Caco-2 (cell line): ENCODE measurements around the gene CLCA4. TPM values are rescaled to one million over a fixed set of nuclear protein-coding genes. Genes with fewer than 3 reads are reported as not detected.

Experiments used
- BruUV-seq: library from RNA; stranded (reverse); fragments of 400-500 nt; replicated peaks from 2 replicates; lab custom pipeline; 2021; lab: Mats Ljungman, UMichigan
- CTCF ChIA-PET: fragments of 300-600 bp; sonication (Branson Sonifier 250); formaldehyde crosslinking; loops from one replicate; lab custom pipeline; 2022; ENCODE audit warnings: antibody characterized with exemption; lab: Charles Lee
- POLR2A ChIA-PET: fragments of 300-600 bp; sonication (Branson Sonifier 250); formaldehyde crosslinking; loops from one replicate; lab custom pipeline; 2022; ENCODE audit warnings: antibody characterized with exemption; lab: Charles Lee
- DNase-seq, 2 experiments: peaks; one replicate each; pipeline versions ENCODE4 v3.0.0 to v3.0.0-alpha.2; 2020 to 2022
- H3K27me3 ChIP-seq: replicated peaks from 2 replicates; pipeline ENCODE4 v1.6.0; 2011; ENCODE audit warnings: low read length; ENCODE audit not compliant: control insufficient read depth, insufficient read depth
- H3K36me3 ChIP-seq: 2 replicates; pipeline ENCODE4 v1.5.1; 2011; ENCODE audit warnings: low read length; ENCODE audit not compliant: control insufficient read depth, insufficient read depth
- H3K4me1 ChIP-seq: fragments of 250-450 bp; sonication (Bioruptor Pico); 2 replicates; pipeline ENCODE4 v1.5.1; 2020; ENCODE audit warnings: mild to moderate bottlenecking
- H3K4me3 ChIP-seq: 2 replicates; pipeline ENCODE4 v1.5.1; 2011; ENCODE audit warnings: low read depth, mild to moderate bottlenecking, control low read depth, low read length
- H3K9me3 ChIP-seq: fragments of 250-450 bp; sonication (Bioruptor Pico); 2 replicates; pipeline ENCODE4 v1.5.1; 2020; ENCODE audit warnings: mild to moderate bottlenecking, moderate library complexity
- H3K27ac Mint-ChIP-seq: one replicate; pipeline ENCODE4 v1.8.0; 2022; ENCODE audit warnings: mixed read lengths; ENCODE audit not compliant: unreplicated experiment
- H3K27me3 Mint-ChIP-seq: one replicate; pipeline ENCODE4 v1.8.0; 2022; ENCODE audit warnings: mixed read lengths; ENCODE audit not compliant: insufficient read depth, unreplicated experiment
- H3K36me3 Mint-ChIP-seq: one replicate; pipeline ENCODE4 v1.8.0; 2022; ENCODE audit warnings: mild to moderate bottlenecking, mixed read lengths; ENCODE audit not compliant: insufficient read depth, unreplicated experiment
- H3K4me1 Mint-ChIP-seq: one replicate; pipeline ENCODE4 v1.8.0; 2022; ENCODE audit warnings: low read depth, mixed read lengths; ENCODE audit not compliant: unreplicated experiment
- H3K4me3 Mint-ChIP-seq: one replicate; pipeline ENCODE4 v1.8.0; 2022; ENCODE audit warnings: mild to moderate bottlenecking, moderate library complexity, mixed read lengths; ENCODE audit not compliant: unreplicated experiment
- H3K9me3 Mint-ChIP-seq: one replicate; pipeline ENCODE4 v1.8.0; 2022; ENCODE audit warnings: mixed read lengths; ENCODE audit not compliant: unreplicated experiment
- CTCF ChIP-seq, 2 experiments: fragments of 200-600 bp in 1 of 2; IDR thresholded peaks; 1 replicate in 1 of 2; 2 replicates in 1 of 2; pipeline versions ENCODE4 v1.5.1 to v1.8.0; 2011 to 2022; ENCODE audit warnings: antibody characterized with exemption in 1 of 2, control low read depth in 1 of 2, inconsistent platforms in 1 of 2, low read depth in 1 of 2, low read length in 1 of 2, mild to moderate bottlenecking in 1 of 2, moderate library complexity in 1 of 2; ENCODE audit not compliant: insufficient read depth in 1 of 2, severe bottlenecking in 1 of 2, unreplicated experiment in 1 of 2
- intact Hi-C: fragments of 100-400 bp; cut with micrococcal nuclease; formaldehyde crosslinking; loops from one replicate; pipeline ENCODE4 v1.10.0; 2022; ENCODE audit not compliant: unreplicated experiment
- total RNA-seq: library from RNA; stranded (reverse); gene quantifications from 2 replicates; pipeline ENCODE4 v1.2.3, GENCODE V29; 2022

CLCA4 gene
- total RNA-seq, 1 experiment from 2014 or later: not detected

- Mint-ChIP-seq H3K27me3 (no peaks in the 10 kb centered on the region), H3K4me3 (no peak overlapping the region), H3K9me3 (no peaks in the 10 kb centered on the region), H3K27ac (no peak overlapping the region), H3K36me3 (no peaks in the 10 kb centered on the region), H3K4me1 (peaks cover 6% of the 10 kb centered on the region)
- CTCF ChIA-PET: no interaction called here
- no peaks in the 10 kb centered on the region for H3K9me3 ChIP-seq
- H3K36me3 ChIP-seq: no peaks in the 10 kb centered on the region
- no peak for DNase-seq
- no TSS peak for BruUV-seq
- H3K4me1 ChIP-seq: no peaks in the 10 kb centered on the region
- TF ChIP-seq CTCF (IDR thresholded peaks at IDR 0.05; ENCODE audit: insufficient read depth in 1 of 2, low read depth in 1 of 2, low read length in 1 of 2, severe bottlenecking in 1 of 2, unreplicated experiment in 1 of 2): no peak
- POLR2A ChIA-PET: no interaction called here
- no peak overlapping the region for H3K4me3 ChIP-seq
- H3K27me3 ChIP-seq: no peaks in the 10 kb centered on the region
- intact Hi-C loops: no loop called here
Measured at GRCh38 chr1:86619313-86619712, 72.4 kb downstream of the CLCA4 start.

GRCh38 chr1:86621286-86621685, 74.4 kb downstream of the CLCA4 start:
- Mint-ChIP-seq H3K36me3 (no peaks in the 10 kb centered on the region), H3K4me3 (no peak overlapping the region)
- CTCF ChIA-PET: no interaction called here

More at GRCh38 chr1:86621286-86621685, 74.4 kb downstream of the CLCA4 start:
- POLR2A ChIA-PET: no interaction called here
- intact Hi-C loops: no loop called here
- DNase-seq: no peak
- H3K9me3 Mint-ChIP-seq: no peaks in the 10 kb centered on the region
- no peaks in the 10 kb centered on the region for H3K9me3 ChIP-seq
- no peaks in the 10 kb centered on the region for H3K27me3 Mint-ChIP-seq
- no peak overlapping the region for H3K27ac Mint-ChIP-seq
- no peak overlapping the region for H3K4me3 ChIP-seq
- peaks cover 6% of the 10 kb centered on the region for H3K4me1 Mint-ChIP-seq
- no peak for TF ChIP-seq CTCF (IDR thresholded peaks at IDR 0.05; ENCODE audit: insufficient read depth in 1 of 2, low read depth in 1 of 2, low read length in 1 of 2, severe bottlenecking in 1 of 2, unreplicated experiment in 1 of 2)
- H3K4me1 ChIP-seq: no peaks in the 10 kb centered on the region
- no peaks in the 10 kb centered on the region for H3K27me3 ChIP-seq
- no peaks in the 10 kb centered on the region for H3K36me3 ChIP-seq
- BruUV-seq: no TSS peak

Other genes with a start within 250 kb of the CLCA4 start
- 9.7 and 10.7 TPM in 2 replicates for gene ODF2L, start 150.8 kb upstream of the CLCA4 start, total RNA-seq
- gene CLCA2, start 122.9 kb upstream of the CLCA4 start, total RNA-seq: 0.07 TPM in 1 of 2 replicates, not detected in the other
- not detected in 2 replicates for gene CLCA1, start 78.2 kb upstream of the CLCA4 start, total RNA-seq
- gene SH3GLB1, start 157.5 kb downstream of the CLCA4 start, total RNA-seq: 48.7 and 50.6 TPM in 2 replicates